Fibroblast of villous mesenchyme (primary cell): ENCODE measurements around the gene CPT2. TPM values are rescaled to one million over a fixed set of nuclear protein-coding genes. Genes with fewer than 3 reads are reported as not detected.

ENCODE experiments used
- DNase-seq: peaks from one replicate; pipeline ENCODE4 v3.0.0-alpha.2; 2010; ENCODE audit warnings: low read depth
- H3K4me3 ChIP-seq: 2 replicates; pipeline ENCODE4 v1.5.1; 2011; ENCODE audit warnings: low read depth, mild to moderate bottlenecking, low read length
- CTCF ChIP-seq: IDR thresholded peaks from 2 replicates; pipeline ENCODE4 v1.5.1; 2012; ENCODE audit warnings: low read depth, mild to moderate bottlenecking, low read length; ENCODE audit not compliant: insufficient read depth
- total RNA-seq: library from RNA; depleted of rRNA; stranded (reverse); fragments of >200 nt; gene quantifications from 2 replicates; pipeline ENCODE4 v1.2.3, GENCODE V29; 2012

The CPT2 gene
- total RNA-seq, 1 donor: 19.0 TPM

GRCh38 chr1:53166366-53166765 is 30.3 kb upstream of the CPT2 start:
- no peak overlapping the region for H3K4me3 ChIP-seq
- no peak for DNase-seq
- TF ChIP-seq CTCF: no peak

- TF ChIP-seq CTCF: no peak
- no peak overlapping the region for H3K4me3 ChIP-seq
- DNase-seq: peak; percentile 39
Measured at GRCh38 chr1:53166912-53167311, 29.7 kb upstream of the CPT2 start.

GRCh38 chr1:53172426-53173128 is 24.0 kb upstream of the CPT2 start:
- peak; percentile 33 for TF ChIP-seq CTCF
- DNase-seq: peak; percentile 82
- H3K4me3 ChIP-seq: no peak overlapping the region

- no peak for DNase-seq
- no peak overlapping the region for H3K4me3 ChIP-seq
- TF ChIP-seq CTCF: no peak
Measured at GRCh38 chr1:53174971-53175913, 21.4 kb upstream of the CPT2 start.

GRCh38 chr1:53176452-53177208 is 20.0 kb upstream of the CPT2 start:
- peak; percentile 57 for DNase-seq
- no peak overlapping the region for H3K4me3 ChIP-seq

GRCh38 chr1:53180226-53180625 is 16.4 kb upstream of the CPT2 start:
- peak; percentile 87 for DNase-seq
- TF ChIP-seq CTCF: no peak
- H3K4me3 ChIP-seq: no peak overlapping the region

More at GRCh38 chr1:53176452-53177208, 20.0 kb upstream of the CPT2 start:
- TF ChIP-seq CTCF: peak; percentile 39
